ACC112 (cell line): ENCODE measurements around the gene BAD.
"Not testable (repeated sequence)": the region's sequence is repeated elsewhere in the genome, so short reads cannot be mapped to it uniquely, and the experiment has no call there.

Source experiments
- H2AFZ ChIP-seq: fragments of 200-600 bp; sonication (generic); one replicate; pipeline ENCODE4 v1.6.0; 2017; ENCODE audit warnings: antibody characterized with exemption, low read length; ENCODE audit not compliant: unreplicated experiment
- H3K27ac ChIP-seq: fragments of 200-600 bp; sonication (generic); 2 replicates; pipeline ENCODE4 v1.5.1; 2014; ENCODE audit warnings: low read depth, mild to moderate bottlenecking, antibody characterized with exemption, low read length, moderate library complexity
- H3K27me3 ChIP-seq: fragments of 200-600 bp; sonication (generic); 2 replicates; pipeline ENCODE4 v1.6.1; 2014; ENCODE audit warnings: mild to moderate bottlenecking, antibody characterized with exemption, low read length, moderate library complexity, mixed read lengths; ENCODE audit not compliant: insufficient read depth
- H3K36me3 ChIP-seq: fragments of 200-600 bp; sonication (generic); 2 replicates; pipeline ENCODE4 v1.6.1; 2016; ENCODE audit warnings: mild to moderate bottlenecking, antibody characterized with exemption, low read length, moderate library complexity, mixed read lengths; ENCODE audit not compliant: insufficient read depth
- H3K4me1 ChIP-seq: fragments of 200-600 bp; sonication (generic); one replicate; pipeline ENCODE4 v1.6.1; 2016; ENCODE audit warnings: low read length, mixed read lengths; ENCODE audit not compliant: insufficient read depth, unreplicated experiment, control insufficient read depth
- H3K4me3 ChIP-seq: fragments of 200-600 bp; sonication (generic); 2 replicates; pipeline ENCODE4 v1.5.1; 2014; ENCODE audit warnings: mild to moderate bottlenecking, low read depth, low read length
- H3K79me2 ChIP-seq: fragments of 200-600 bp; sonication (generic); one replicate; pipeline ENCODE4 v1.6.0; 2016; ENCODE audit warnings: low read length; ENCODE audit not compliant: control insufficient read depth, unreplicated experiment, insufficient read depth

The BAD gene

DNA sequence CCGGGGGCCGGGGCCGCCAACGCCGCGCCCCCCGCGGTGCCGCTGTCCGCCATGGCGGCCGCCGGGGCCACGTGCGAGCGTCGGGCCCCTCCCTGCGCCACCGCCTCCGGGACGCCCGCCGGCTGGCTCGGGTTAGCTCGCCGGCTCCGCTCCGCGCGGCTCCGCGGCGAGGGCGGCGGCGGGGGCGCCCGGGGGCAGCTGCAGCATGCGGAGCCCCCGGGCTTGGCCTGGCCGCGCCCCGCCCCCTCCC is 37.9 kb downstream of the BAD start:
- peaks cover 38% of the 10 kb centered on the region for H3K79me2 ChIP-seq
- H2AFZ ChIP-seq, H3K36me3 ChIP-seq, H3K27me3 ChIP-seq, H3K27ac ChIP-seq: not testable (repeated sequence)
- H3K4me1 ChIP-seq, result peaks cover 37% of the 10 kb centered on the region
- peak overlapping the region; percentile 96 for H3K4me3 ChIP-seq

DNA sequence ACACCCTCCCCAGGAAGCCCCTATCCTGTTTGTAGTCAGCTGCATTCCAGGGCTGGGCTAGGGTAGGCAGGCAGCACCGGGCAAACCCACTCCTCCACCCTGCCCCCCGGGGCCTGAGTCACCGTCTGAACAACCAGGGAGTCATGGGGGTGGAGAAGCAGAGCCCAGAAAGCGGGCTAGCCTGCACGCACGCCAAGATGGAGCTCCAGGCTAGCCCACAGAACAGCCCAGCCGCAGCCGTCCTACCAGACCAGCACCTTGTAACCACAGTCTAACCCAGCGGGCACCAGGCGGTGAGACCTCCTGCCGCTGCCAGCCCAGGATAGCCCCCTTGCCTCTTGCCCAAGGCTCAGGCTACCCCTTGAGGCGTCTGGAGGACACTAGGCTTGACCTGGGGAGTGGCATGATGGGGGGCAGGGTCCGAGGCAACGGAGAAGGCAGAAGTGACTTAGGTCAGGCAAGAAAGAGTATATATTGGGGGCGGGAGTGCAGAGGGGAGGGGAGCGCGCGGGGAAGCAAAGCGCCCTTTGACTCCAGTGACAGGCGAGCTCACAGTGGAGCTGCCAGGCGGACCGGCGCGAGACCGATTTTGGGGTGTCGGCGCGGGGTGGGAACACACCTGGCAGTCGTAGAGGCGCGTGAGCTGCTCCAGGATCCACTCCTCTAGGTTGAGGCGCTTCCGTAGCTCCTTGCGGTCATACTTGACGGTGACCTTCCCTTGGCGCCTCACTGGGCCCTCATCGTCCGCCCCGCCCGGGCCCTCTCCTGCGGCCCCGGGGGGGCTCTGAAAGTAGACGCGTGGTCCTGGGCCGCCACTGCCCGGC is 38.5 kb downstream of the BAD start:
- Histone ChIP-seq H3K79me2 (peaks cover 37% of the 10 kb centered on the region), H3K4me3 (peak overlapping the region; percentile 96), H2AFZ (no peak overlapping the region), H3K36me3 (no peaks in the 10 kb centered on the region), H3K27ac (peak overlapping the region; percentile 78), H3K4me1 (peaks cover 37% of the 10 kb centered on the region), H3K27me3 (no peaks in the 10 kb centered on the region)

DNA sequence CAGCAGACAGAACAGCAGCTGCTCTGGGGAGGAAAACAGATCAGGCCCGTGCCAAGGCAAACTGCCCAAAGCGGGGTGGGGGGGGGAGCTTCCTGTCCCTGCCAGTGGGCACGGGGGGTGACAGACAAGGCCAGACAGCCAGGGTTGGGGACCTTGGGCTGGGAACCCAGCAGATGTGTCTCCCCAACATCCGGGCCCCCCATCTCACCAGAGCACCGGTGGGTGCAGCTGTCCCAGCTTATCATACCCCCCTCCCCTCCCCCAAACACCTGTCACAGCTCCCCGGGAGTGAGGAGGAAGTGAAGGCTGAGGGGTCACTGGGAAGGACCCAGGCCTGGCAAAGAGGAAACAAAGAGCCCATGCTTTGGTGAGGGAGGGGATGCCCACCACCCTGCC is 39.1 kb downstream of the BAD start:
- Histone ChIP-seq H3K27me3 (no peaks in the 10 kb centered on the region), H3K36me3 (no peaks in the 10 kb centered on the region), H3K27ac (peak overlapping the region; percentile 57), H3K4me1 (peaks cover 36% of the 10 kb centered on the region), H3K79me2 (peaks cover 37% of the 10 kb centered on the region), H3K4me3 (peak overlapping the region; percentile 96), H2AFZ (no peak overlapping the region)

DNA sequence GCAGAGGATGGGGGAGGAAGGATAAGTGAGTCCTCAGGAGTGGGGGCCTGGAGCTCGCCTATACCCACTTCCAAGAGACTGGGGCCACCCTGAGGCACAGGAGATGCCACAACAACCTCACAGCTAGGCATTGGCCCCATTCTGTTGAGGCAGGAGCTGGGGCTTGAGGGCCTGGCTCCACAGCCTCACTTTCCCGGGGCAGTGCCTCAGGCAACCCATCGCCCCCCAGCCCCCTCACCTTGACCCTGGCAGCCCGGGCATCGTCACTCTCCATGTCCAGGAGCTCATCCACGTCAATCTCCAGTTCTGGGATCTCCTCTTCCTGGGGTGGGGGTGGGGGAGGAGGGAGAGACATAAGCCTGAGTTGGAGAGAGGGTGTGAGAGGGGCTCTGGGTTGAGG is 39.5 kb downstream of the BAD start:
- Histone ChIP-seq H2AFZ (no peak overlapping the region), H3K4me3 (peak overlapping the region; percentile 96), H3K79me2 (peaks cover 37% of the 10 kb centered on the region), H3K27ac (peak overlapping the region; percentile 57), H3K27me3 (no peaks in the 10 kb centered on the region), H3K4me1 (peaks cover 40% of the 10 kb centered on the region), H3K36me3 (no peaks in the 10 kb centered on the region)

DNA sequence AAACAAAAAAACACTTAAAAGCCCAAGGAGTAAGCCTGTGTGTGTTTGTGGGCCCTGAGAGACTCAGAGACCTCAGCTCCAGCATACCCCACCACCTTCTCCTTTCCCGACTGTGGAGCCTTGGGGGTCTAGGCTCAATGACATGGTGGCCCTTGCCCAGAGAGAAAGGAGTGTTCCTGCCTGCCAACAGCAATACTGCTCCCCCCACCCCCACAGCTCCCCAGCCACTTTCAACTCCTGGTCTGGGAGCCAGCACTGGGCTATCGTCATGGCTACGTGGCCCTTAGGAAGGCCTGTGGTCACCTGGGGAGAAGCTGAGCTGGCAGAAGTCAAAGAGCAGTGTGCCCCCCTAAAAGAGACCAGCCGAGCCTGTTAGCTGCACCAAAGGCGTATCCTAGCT is 40.4 kb downstream of the BAD start:
- Histone ChIP-seq H3K79me2 (peaks cover 37% of the 10 kb centered on the region), H3K4me3 (no peak overlapping the region; the same call in 1 of the 2 replicates), H3K27ac (no peak overlapping the region), H3K27me3 (no peaks in the 10 kb centered on the region), H3K36me3 (no peaks in the 10 kb centered on the region), H3K4me1 (peaks cover 40% of the 10 kb centered on the region), H2AFZ (no peak overlapping the region)

DNA sequence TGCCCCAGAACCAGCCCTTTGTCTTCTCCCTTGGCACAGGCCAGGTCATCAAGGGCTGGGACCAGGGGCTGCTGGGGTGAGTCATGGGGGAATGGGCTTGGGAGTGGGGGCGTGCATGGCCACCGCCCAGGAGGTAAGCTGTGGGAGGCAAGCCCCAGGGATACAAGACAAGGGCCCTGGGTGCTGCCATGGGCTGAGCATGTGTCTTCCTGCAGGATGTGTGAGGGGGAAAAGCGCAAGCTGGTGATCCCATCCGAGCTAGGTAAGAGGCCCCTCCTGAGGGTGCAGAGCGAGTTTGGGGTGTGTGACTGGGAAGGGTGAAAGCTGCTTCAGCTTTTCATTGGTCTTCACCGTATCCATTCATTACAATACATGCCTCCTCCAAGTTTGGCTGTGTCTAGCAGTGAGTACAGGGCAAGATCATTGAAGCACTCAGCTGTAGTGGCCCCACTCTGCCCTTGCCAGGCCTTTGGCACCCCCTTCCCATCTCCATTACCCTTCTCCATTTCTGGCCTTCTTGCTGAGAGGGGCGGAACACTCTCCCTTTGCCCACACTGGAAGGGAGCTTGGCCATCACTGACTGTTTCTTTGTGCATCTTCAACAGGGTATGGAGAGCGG is 41.1 kb downstream of the BAD start:
- Histone ChIP-seq H3K36me3 (no peaks in the 10 kb centered on the region), H2AFZ (no peak overlapping the region), H3K4me1 (peaks cover 40% of the 10 kb centered on the region), H3K79me2 (peaks cover 37% of the 10 kb centered on the region), H3K4me3 (peak overlapping the region; percentile 31; the same call in 1 of the 2 replicates), H3K27me3 (no peaks in the 10 kb centered on the region), H3K27ac (no peak overlapping the region)

DNA sequence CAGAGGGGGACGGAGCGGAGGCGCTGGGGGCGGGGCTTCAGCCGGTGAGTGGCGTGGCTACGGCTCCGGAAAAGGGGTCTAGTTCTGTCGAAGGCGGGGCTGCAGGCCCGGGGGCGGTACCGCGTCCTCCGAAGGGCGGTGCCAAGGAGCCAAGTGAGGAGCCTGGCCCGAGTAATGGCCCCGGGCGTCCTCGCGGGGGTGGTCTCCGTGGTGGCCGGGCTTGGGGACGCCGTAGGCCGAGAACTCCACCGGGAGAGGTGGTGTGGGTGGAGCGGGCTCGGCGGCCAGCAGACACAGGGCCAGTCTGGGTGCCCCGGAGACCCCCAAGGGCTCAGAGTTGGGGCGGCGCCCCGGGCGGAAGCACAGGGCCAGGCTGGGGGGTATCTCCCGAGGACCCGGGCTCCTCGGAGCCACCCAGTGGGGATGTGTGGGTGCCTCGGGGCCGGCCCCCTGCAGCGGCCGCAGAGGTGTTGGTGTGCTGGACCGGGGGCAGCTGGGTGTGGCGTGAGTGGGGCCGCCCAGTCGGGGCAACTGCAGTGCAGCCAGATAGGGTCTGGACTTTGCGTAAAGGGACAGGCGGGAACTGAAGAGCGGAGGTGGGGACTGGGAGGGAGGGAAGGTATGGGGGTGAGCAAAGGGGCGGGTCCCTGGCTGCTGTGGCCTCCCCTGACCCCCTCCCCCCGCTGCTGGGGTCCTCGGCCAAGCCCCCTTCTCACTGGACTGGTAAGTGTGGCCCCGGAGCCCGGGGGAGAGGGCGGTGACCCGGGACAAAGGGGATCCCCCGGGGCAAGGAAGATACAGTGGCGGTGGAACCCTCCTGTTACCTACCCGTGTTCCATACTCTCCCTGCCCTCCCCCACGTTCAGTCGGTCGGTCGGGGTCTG is 42.7 kb downstream of the BAD start:
- no peaks in the 10 kb centered on the region for H3K27me3 ChIP-seq
- peaks cover 37% of the 10 kb centered on the region for H3K79me2 ChIP-seq
- H3K36me3 ChIP-seq, result no peaks in the 10 kb centered on the region
- H3K4me3 ChIP-seq, result peak overlapping the region; percentile 84
- H2AFZ ChIP-seq, result no peak overlapping the region
- peaks cover 35% of the 10 kb centered on the region for H3K4me1 ChIP-seq
- H3K27ac ChIP-seq, result peak overlapping the region; percentile 41

DNA sequence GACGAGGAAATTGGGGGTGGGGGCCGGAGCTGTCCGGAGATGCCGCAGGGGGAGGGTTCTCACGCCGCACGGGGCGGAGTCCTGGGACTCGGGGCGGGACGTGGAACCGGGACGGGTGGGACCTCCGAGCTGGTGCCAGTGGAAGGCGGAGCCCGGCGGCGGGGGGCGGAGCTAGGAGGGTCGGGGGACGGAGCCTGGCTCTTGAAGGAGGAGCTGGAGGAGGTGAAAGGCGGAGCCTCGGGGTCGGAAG is 43.3 kb downstream of the BAD start:
- H3K36me3 ChIP-seq, result no peaks in the 10 kb centered on the region
- peaks cover 36% of the 10 kb centered on the region for H3K79me2 ChIP-seq
- H2AFZ ChIP-seq, result no peak overlapping the region
- H3K4me1 ChIP-seq, result peaks cover 35% of the 10 kb centered on the region
- peak overlapping the region; percentile 84 for H3K4me3 ChIP-seq
- no peaks in the 10 kb centered on the region for H3K27me3 ChIP-seq
- peak overlapping the region; percentile 88 for H3K27ac ChIP-seq

DNA sequence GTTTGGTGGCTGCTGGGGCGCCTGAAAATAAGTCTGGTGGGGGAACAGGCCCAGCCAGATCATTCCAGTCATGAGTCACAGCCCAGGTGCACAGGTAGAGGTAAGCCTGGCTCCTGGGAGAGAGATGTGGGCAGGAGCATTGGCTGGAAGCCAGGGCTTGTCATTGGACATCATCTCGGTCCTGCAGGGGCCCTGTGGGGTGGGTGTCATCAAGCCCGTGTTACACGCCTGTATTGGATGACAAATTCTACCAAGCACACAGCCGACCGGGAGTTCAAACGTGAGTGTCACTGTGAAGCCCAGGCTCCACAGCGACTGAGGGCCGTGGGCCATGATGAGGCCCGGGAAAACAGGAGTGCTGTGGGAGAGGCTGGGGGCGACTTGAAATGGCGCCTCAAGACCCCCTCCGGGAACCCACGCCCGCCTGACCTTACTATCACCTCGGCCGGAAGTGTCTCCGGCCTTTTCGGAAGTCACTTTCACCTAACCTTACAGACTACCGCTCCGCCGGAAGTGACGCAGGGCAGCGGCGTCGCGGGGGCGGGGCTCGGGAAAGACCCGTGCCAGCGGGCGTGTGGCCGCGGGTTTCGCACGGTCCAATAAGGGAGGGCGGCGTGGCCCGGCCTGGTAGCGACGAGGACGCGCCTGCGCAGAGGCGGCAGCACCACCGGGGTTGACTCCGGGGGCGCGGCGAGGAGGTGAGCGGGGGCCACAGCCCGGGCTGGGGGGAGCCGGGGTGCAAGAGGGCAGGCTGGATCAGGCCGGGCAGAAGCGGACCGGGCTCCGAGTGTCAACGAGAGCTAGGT is 43.8 kb downstream of the BAD start, which contains the start of gene FKBP2:
Gene FKBP2, plus strand, starts transcription at position 661 of the 806 bp plus-strand sequence. CDS start 1,293 bp downstream, outside the sequence.
- peaks cover 35% of the 10 kb centered on the region for H3K4me1 ChIP-seq
- H3K4me3 ChIP-seq, result peak within 1 kb of the TSS; percentile 84
- no peaks in the 10 kb centered on the region for H3K27me3 ChIP-seq
- peak within 1 kb of the TSS; percentile 19 for H2AFZ ChIP-seq
- peak within 1 kb of the TSS; percentile 88 for H3K27ac ChIP-seq
- H3K36me3 ChIP-seq, result no peaks in the 10 kb centered on the region
- peaks cover 33% of the 10 kb centered on the region for H3K79me2 ChIP-seq
